NCI-H128 (cell line): ENCODE measurements around the gene UPF1.

Experiments
- DNase-seq: peaks from one replicate; lab custom pipeline; 2025; ENCODE audit not compliant: unreplicated experiment; lab: John Stamatoyannopoulos, UW

The UPF1 gene

GRCh38 chr19:18831524-18832305 is at the start of gene UPF1:
TSS of gene UPF1 (plus strand) at chr19:18831959. CDS start at chr19:18832210, 251 bp downstream.
- peak; percentile 90 for DNase-seq

DNA sequence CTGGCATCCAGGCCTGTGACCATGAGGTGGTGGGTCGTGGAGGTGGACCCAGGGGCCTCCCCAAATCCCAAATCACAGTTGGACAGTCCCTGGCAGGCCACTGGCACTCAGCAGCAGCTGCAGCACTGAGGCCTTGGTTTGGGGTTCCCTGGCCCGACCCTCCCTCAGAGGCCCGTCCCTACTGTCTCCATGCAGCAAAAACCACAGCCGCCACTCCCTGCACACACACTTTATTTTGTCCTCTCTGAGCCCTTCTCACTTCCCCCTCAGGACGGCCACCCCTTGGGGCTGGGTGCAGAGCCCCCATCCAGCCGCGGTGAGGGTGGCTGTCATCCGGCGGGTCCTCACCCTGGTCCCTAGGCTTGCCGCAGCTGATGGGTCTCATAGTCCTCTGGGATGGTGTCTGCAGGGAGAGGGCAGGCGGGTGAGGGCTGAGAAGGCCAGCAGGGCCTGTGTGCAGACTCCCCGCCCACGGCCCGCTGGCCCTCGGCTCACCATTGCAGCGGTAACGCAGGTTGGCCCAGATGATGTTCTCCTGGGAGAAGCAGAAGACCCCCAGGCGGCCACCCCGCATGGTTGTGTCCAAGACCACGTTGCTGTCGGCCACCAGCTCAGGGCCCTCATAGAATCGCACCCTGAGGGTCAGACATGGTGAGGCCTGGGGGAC is 49.1 kb upstream of the UPF1 start:
- DNase-seq, result no peak

DNA sequence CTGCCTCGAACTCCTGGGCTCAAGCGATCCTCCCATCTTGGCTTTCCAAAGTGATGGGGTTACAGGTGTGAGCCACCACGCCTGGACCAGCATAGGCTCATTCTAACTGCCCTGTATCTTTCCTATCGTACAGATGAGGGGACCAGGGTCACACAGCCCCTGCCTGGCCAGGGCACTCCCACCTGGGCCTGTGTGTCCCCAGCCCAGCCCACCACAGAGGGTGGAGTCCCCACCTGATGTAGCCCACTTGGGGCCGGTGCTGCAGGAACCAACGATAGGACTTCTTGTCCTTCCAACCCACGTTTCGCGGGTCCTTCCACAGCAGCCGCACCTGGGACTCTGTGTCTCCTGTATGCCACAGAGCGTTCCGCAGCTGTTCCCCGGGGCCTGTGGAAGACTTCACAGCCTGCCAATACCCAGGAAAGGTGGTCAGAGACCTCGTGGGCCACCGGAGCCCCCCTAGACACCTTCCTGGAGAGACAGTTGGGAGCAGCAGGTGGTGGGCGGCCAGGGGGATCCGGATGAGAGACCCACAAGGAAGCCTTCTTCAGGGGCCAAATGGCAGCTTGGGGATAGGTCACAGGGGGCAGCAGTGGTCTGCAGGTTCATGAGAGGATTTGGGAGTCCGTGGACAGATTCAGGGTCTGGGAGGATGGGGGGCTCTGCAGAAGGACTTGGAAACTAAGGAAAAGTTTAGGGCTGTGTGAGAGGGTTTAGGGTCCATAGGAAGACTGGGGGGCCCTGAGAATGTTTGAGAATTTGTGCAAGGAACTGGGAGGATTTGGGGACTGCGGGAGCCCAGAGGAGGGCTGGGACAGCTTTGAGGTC is 47.6 kb upstream of the UPF1 start:
- DNase-seq, result no peak

DNA sequence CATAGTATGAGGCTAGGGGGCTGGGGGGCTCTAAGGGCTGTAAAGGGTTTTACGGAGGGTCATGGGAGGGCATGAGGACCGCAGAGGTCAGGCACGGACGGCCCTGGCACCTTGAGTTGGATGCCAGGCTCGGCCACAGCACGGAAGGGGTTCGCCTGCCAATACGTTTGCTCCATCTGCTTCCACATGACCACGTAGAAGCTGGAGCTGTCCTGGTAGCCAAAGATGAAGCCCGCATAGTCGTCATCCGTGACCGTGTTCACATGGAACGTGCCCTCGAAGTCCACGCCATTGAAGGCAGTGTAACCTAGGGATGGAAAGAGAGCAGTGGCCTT is 47.0 kb upstream of the UPF1 start:
- no peak for DNase-seq

GRCh38 chr19:18785179-18786124 is 46.3 kb upstream of the UPF1 start:
- DNase-seq, result peak; percentile 10

DNA sequence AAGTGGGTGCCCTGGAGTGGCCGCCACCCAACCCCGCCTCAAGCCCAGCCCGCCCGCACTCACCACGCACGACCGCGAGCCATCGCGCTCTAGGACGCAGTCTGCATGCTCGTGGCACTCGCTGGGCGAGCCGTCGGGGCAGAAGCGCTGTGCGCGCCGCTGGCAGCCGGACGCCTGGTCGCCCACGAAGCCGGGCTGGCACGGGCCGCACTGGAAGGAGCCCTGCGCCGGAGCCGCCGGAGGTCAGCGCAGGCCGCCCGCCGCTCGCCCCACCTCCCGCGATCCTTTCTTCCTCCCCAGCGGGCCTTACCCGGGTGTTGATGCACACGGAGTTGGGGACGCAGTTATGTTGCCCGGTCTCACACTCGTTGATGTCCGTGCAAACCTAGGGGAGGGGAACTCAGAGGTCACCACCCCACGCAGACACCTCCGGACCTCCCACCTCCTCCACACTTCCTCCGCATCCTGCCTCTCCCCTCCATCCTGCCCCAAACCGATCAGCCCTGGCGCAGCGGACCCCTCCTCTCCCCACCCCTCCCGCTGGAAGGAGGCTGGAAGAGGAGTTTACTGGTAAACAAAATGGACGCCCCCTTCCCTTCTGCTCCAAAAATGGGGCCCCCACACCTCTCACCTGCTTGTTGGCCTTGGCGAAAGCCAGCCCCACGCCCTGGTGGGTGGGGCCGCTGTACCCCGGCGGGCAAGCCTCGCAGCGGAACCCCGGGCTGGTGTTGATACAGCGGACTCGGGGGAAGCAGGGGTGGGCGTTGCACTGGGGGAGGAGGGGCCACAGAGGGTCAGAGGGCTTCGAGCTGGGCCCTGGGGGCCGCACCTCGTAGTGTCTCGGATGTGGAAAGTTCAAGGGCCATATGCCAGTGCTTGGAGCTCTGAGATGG is 43.0 kb upstream of the UPF1 start:
- no peak for DNase-seq

GRCh38 chr19:18789422-18789869 is 42.3 kb upstream of the UPF1 start:
- no peak for DNase-seq

DNA sequence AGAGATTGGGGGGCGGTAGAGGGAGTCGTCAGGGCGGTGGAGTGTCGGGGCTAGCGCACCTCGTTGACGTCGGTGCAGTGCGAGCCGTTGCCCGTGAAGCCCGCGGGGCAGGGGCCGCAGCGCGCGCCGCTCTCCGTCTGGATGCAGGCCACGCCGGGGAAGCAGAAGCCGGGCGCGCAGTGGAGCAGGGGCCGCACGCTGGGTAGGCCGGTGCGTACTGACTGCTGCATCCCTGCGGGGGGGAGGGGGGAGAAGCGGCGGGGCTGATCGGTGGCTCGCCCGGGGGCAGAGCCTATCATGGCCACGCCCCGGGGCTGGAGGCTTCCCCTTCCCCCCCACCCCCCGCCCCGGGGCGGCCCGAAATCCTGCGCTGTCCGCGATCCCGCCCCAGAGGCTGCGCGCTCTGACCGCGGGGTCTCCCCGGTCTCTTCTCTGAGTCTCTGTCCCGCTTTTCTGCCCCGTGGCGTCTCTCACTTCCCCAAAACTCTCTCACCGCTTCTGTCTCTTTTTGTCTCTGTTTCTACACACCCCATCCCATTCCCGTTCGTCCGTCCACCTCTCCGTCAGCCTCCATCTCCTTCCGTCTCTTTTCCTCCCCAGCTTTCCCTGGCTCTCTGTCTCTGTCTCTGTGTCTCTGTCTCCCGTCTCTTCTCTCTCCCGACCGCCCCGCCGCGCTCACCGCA is 41.7 kb upstream of the UPF1 start:
- no peak for DNase-seq

GRCh38 chr19:18790566-18791314 is 41.0 kb upstream of the UPF1 start, which contains the start of gene COMP:
TSS of gene COMP (minus strand) at chr19:18791305. CDS start at chr19:18791269, 36 bp downstream.
- no peak for DNase-seq

DNA sequence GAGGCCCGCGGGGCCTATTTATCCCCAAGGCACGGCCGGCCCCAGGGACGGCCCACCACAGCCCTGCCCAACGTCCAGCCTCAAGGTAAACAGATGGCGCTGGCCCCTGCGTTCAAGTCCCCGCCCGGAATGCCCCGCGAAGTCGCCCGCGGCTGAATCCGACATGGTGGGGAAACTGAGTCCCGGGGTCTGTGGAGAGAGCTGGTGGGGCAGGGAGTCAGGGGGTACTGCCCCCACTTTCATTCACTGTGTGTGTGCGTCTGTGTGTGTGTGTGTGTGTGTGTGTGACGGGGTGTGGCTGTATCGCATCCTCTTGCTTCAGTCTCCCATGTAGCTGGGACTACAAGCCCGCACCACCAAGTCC is 40.5 kb upstream of the UPF1 start:
- no peak for DNase-seq

GRCh38 chr19:18792661-18793060 is 39.1 kb upstream of the UPF1 start:
- DNase-seq, result no peak

- no peak for DNase-seq
These were observed 38.4 kb upstream of the UPF1 start for GRCh38 chr19:18793144-18794028.

- DNase-seq, result no peak
These were observed 37.8 kb upstream of the UPF1 start for GRCh38 chr19:18794029-18794313.

DNA sequence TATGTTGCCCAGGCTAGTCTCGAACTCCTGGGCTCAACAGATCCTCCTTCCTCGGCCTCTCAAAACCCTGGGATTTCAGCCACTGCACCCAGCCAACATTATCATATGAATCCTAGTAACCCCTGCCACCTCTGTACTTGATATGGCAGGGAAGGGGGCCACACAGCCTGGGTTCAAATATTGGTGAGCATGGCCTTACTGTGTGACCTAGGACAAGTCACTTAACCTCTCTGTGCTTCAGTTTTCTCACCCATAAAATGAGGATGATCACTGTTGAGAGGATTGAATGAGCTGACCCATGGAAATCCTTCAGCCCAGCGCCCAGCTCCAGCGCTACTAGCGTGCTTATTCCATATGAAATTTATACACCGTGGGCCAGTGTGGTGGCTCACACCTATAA is 37.1 kb upstream of the UPF1 start:
- no peak for DNase-seq

DNA sequence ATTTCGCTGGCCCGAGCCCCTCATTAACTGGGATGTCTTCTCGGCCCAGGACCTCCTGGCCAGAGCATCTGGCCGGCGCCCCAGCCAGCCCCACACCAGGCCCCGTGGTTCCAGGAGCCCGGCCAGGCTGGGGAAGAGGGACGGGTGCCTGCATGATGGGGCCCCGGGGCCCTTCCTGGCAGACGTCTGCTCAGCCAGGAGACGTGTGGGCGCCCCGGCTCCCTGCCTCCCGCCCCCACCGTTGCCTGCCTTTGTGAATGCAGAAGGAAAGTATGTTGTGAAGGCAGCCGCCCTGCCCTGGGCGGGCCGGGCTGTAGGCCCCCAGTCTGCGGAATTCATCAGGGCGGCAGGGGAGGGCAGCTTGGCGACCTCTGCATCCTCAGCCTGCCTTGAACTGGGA is 36.2 kb upstream of the UPF1 start:
- no peak for DNase-seq

- DNase-seq, result no peak
These were observed 35.5 kb upstream of the UPF1 start for GRCh38 chr19:18796239-18796638.
